Prostate gland (tissue), 2 donors: ENCODE results near the gene CCR5.

Source experiments
- POLR2A ChIP-seq: fragments of 450-650 bp; IDR thresholded peaks from one replicate; pipeline ENCODE4 v1.6.1; 2016; ENCODE audit warnings: antibody characterized with exemption, mild to moderate bottlenecking
- POLR2AphosphoS5 ChIP-seq: sonication (generic); formaldehyde crosslinking; IDR thresholded peaks from one replicate; pipeline ENCODE4 v1.6.1; 2017; ENCODE audit warnings: antibody characterized with exemption
- TF ChIP-seq, protein P1 (sequence below), 4 experiments: fragments of 200-600 bp in 2 of 4; fragments of 450-650 bp in 2 of 4; sonication (generic) in 2 of 4; IDR thresholded peaks; 1 replicate in 3 of 4; 2 replicates in 1 of 4; pipeline ENCODE4 v1.5.1; 2016 to 2019; ENCODE audit warnings: antibody characterized with exemption in 4 of 4, mild to moderate bottlenecking in 2 of 4, moderate library complexity in 2 of 4

DNA sequence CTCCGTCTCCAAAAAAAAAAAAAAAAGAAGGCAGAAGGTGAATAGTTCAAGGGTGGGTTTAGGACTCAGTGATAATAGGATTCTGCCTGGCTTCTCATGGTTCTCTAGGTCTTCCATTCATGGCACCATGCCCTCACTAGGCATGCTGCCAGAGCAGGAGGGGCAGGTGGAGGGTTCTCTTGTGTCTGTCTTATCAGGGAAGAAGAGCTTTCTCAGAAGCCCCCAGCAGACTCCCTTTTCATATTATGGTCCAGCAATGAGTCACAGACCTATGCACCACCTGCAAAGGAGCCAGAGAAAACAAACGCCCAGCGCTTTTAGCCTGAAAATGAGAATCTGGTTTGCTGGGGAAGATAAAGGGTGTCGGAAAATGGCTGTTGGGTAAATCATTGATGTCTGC is 13.8 kb upstream of the CCR5 start:
- TF ChIP-seq, protein P1, sequence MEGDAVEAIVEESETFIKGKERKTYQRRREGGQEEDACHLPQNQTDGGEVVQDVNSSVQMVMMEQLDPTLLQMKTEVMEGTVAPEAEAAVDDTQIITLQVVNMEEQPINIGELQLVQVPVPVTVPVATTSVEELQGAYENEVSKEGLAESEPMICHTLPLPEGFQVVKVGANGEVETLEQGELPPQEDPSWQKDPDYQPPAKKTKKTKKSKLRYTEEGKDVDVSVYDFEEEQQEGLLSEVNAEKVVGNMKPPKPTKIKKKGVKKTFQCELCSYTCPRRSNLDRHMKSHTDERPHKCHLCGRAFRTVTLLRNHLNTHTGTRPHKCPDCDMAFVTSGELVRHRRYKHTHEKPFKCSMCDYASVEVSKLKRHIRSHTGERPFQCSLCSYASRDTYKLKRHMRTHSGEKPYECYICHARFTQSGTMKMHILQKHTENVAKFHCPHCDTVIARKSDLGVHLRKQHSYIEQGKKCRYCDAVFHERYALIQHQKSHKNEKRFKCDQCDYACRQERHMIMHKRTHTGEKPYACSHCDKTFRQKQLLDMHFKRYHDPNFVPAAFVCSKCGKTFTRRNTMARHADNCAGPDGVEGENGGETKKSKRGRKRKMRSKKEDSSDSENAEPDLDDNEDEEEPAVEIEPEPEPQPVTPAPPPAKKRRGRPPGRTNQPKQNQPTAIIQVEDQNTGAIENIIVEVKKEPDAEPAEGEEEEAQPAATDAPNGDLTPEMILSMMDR (IDR thresholded peaks at IDR 0.05), result no peak
- TF ChIP-seq POLR2A (no peak), POLR2AphosphoS5 (no peak)
